HEK293 (cell line): ENCODE results near the gene FEM1A.
A peak's percentile ranks its signal among the peaks of the same experiment; 100 is the strongest.

ENCODE experiments used
- CTCF ChIA-PET: fragments of 350-600 bp; formaldehyde crosslinking; extraction: SDS; loops from one replicate; lab custom pipeline; 2021; ENCODE audit warnings: antibody characterized with exemption; lab: Yijun Ruan, JAX
- POLR2A ChIA-PET: fragments of 300-600 bp; formaldehyde crosslinking; extraction: SDS; loops from one replicate; lab custom pipeline; 2020; ENCODE audit warnings: antibody characterized with exemption, inconsistent platforms; lab: Yijun Ruan, JAX
- H3K27ac ChIP-seq: fragments of 200-500 bp; sonication (Bioruptor generic); 2 replicates; pipeline ENCODE4 v1.5.1; 2014; ENCODE audit warnings: low read depth, low read length, control low read depth, inconsistent platforms; ENCODE audit errors: extremely low read depth
- H3K36me3 ChIP-seq, 2 experiments: fragments of 200-500 bp in 1 of 2; sonication (Bioruptor generic) in 1 of 2; 1 replicate in 1 of 2; 2 replicates in 1 of 2; pipeline ENCODE4 v1.5.1; 2014 to 2017; ENCODE audit warnings: inconsistent platforms in 2 of 2, low read length in 2 of 2; ENCODE audit not compliant: control insufficient read depth in 2 of 2, insufficient read depth in 1 of 2
- H3K4me1 ChIP-seq: fragments of 200-500 bp; sonication (Bioruptor generic); 2 replicates; pipeline ENCODE4 v1.5.1; 2014; ENCODE audit warnings: mild to moderate bottlenecking, low read length, inconsistent platforms; ENCODE audit not compliant: control insufficient read depth, insufficient read depth
- H3K4me3 ChIP-seq: 2 replicates; pipeline ENCODE4 v1.5.1; 2011; ENCODE audit warnings: low read depth, mild to moderate bottlenecking, control low read depth, low read length, moderate library complexity
- H3K9me3 ChIP-seq: fragments of 200-500 bp; sonication (Bioruptor generic); 2 replicates; pipeline ENCODE4 v1.5.1; 2014; ENCODE audit warnings: low read depth, low read length, inconsistent platforms; ENCODE audit not compliant: control insufficient read depth, insufficient read depth
- ATF2 ChIP-seq: fragments of 450-650 bp; formaldehyde crosslinking; IDR thresholded peaks from 2 replicates; pipeline ENCODE4 v1.5.1; 2016; ENCODE audit warnings: missing biosample characterization, missing genetic modification characterization, low read depth
- IKZF3 ChIP-seq: fragments of 450-650 bp; IDR thresholded peaks from 2 replicates; pipeline ENCODE4 v1.5.0; 2018; ENCODE audit warnings: missing biosample characterization, mild to moderate bottlenecking, missing genetic modification characterization, moderate library complexity
- KLF9 ChIP-seq: fragments of 450-650 bp; formaldehyde crosslinking; IDR thresholded peaks from 2 replicates; pipeline ENCODE4 v1.5.1; 2016; ENCODE audit warnings: missing biosample characterization, missing genetic modification characterization, low read depth
- OVOL3 ChIP-seq: fragments of 450-650 bp; formaldehyde crosslinking; IDR thresholded peaks from 2 replicates; pipeline ENCODE4 v1.5.1; 2016; ENCODE audit warnings: missing biosample characterization, missing genetic modification characterization
- SCRT1 ChIP-seq: fragments of 450-650 bp; formaldehyde crosslinking; IDR thresholded peaks from 2 replicates; pipeline ENCODE4 v1.5.1; 2016; ENCODE audit warnings: missing biosample characterization, missing genetic modification characterization, borderline replicate concordance
- SP2 ChIP-seq: fragments of 450-650 bp; formaldehyde crosslinking; IDR thresholded peaks from 2 replicates; pipeline ENCODE4 v1.5.1; 2016; ENCODE audit warnings: missing biosample characterization, missing genetic modification characterization
- SP7 ChIP-seq: fragments of 450-650 bp; formaldehyde crosslinking; IDR thresholded peaks from 2 replicates; pipeline ENCODE4 v1.5.1; 2016; ENCODE audit warnings: missing biosample characterization, missing genetic modification characterization
- YY1 ChIP-seq: fragments of 450-650 bp; formaldehyde crosslinking; IDR thresholded peaks from 2 replicates; pipeline ENCODE4 v1.5.1; 2018; ENCODE audit warnings: missing biosample characterization, missing genetic modification characterization
- ZBTB20 ChIP-seq: fragments of 450-650 bp; formaldehyde crosslinking; IDR thresholded peaks from 2 replicates; pipeline ENCODE4 v1.5.1; 2016; ENCODE audit warnings: missing biosample characterization, missing genetic modification characterization
- ZBTB6 ChIP-seq: fragments of 450-650 bp; formaldehyde crosslinking; IDR thresholded peaks from 2 replicates; pipeline ENCODE4 v1.5.1; 2017; ENCODE audit warnings: missing biosample characterization, missing genetic modification characterization
- ZNF24 ChIP-seq: fragments of 450-650 bp; formaldehyde crosslinking; IDR thresholded peaks from 2 replicates; pipeline ENCODE4 v1.5.1; 2016; ENCODE audit warnings: missing biosample characterization, missing genetic modification characterization
- ZNF335 ChIP-seq: fragments of 450-650 bp; formaldehyde crosslinking; conservative IDR thresholded peaks from 2 replicates; pipeline ENCODE4 v1.5.1; 2016; ENCODE audit warnings: missing biosample characterization, missing genetic modification characterization
- ZNF391 ChIP-seq: fragments of 450-650 bp; formaldehyde crosslinking; IDR thresholded peaks from 2 replicates; pipeline ENCODE4 v1.5.1; 2016; ENCODE audit warnings: low read depth, missing biosample characterization, missing genetic modification characterization, borderline replicate concordance
- ZNF561 ChIP-seq: fragments of 450-650 bp; IDR thresholded peaks from 2 replicates; pipeline ENCODE4 v1.5.1; 2018; ENCODE audit warnings: missing biosample characterization, missing genetic modification characterization, borderline replicate concordance
- ZNF629 ChIP-seq: fragments of 450-650 bp; formaldehyde crosslinking; IDR thresholded peaks from 2 replicates; pipeline ENCODE4 v1.5.1; 2017; ENCODE audit warnings: missing biosample characterization, missing genetic modification characterization
- ZNF76 ChIP-seq: fragments of 450-650 bp; formaldehyde crosslinking; IDR thresholded peaks from 2 replicates; pipeline ENCODE4; 2016; ENCODE audit warnings: low read depth, missing biosample characterization, missing genetic modification characterization, borderline replicate concordance
- ZNF785 ChIP-seq: fragments of 450-650 bp; formaldehyde crosslinking; IDR thresholded peaks from 2 replicates; pipeline ENCODE4 v1.5.1; 2016; ENCODE audit warnings: missing biosample characterization, missing genetic modification characterization
- ZSCAN16 ChIP-seq: fragments of 450-650 bp; formaldehyde crosslinking; IDR thresholded peaks from 2 replicates; pipeline ENCODE4 v1.5.1; 2016; ENCODE audit warnings: missing biosample characterization, missing genetic modification characterization
- TF ChIP-seq, protein P1 (sequence below): fragments of 450-650 bp; formaldehyde crosslinking; conservative IDR thresholded peaks from 2 replicates; pipeline ENCODE4 v1.5.1; 2016; ENCODE audit warnings: low read depth, missing biosample characterization, missing genetic modification characterization
- TF ChIP-seq, protein P2 (sequence below): fragments of 450-650 bp; formaldehyde crosslinking; conservative IDR thresholded peaks from 2 replicates; pipeline ENCODE4 v1.5.1; 2016; ENCODE audit warnings: low read depth, missing biosample characterization, missing genetic modification characterization

Gene FEM1A

GRCh38 chr19:4814625-4815425, 23.3 kb downstream of the FEM1A start (continued):
- TF ChIP-seq ZBTB6 (tag by site-specific recombination) (no peak), ZNF24 (tag by site-specific recombination) (peak; percentile 100)

DNA sequence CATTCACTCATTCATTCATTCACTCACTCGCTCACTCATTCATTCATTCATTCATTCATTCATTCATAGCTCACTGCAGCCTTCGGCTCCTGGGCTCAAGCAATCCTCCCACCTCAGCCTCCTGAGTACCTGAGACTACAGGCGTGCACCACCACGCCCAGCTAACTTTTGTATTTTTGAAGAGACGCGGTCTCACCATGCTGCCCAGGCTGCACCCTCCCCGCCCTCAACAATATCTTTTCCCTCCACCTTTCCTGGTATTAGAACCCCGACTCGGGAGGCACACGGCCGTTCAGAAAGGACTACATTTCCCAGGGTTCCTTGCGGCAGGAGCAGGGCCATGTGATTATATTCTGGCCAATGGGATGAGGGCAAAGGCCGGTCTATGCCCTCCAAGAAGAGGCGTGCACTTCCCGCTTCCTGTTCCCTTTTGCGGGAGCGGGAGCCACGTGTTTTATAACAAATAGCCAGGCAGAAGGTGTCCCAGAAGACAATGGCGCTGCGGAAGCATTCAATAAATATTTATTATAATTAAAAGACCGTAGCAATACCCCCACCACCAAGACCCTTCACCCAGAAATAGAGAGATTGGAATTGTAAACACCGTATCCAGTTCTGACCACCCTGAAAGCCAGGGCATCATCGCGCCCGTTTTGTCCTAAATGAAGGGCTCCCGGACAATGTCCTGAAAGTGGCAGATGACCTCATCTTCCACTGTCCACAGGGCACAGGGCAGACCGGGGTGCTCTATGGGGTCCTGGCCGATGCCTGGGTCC, 24.1 kb downstream of the FEM1A start:
- POLR2A ChIA-PET = interaction anchor here (0.6 kb wide), 1 partner anchor 218 kb away, joined by 6 read pairs; no protein-coding TSS in a partner anchor
- Histone ChIP-seq H3K9me3 (no peaks in the 10 kb centered on the region), H3K4me1 (no peaks in the 10 kb centered on the region), H3K4me3 (no peak overlapping the region), H3K27ac (no peak overlapping the region), H3K36me3 (peaks cover 0 to 13% of the 10 kb centered on the region in 2 experiments; a peak in 2 of 3 replicates)
- CTCF ChIA-PET = interaction anchor here (0.5 to 2.0 kb wide), 3 partner anchors 36 to 217 kb away, joined by 3 to 15 read pairs (median 3); no protein-coding TSS in a partner anchor
- TF ChIP-seq ZNF561 (tag by site-specific recombination) = peak; percentile 71; the same call in 1 of the 2 replicates
- TF ChIP-seq, protein P1, sequence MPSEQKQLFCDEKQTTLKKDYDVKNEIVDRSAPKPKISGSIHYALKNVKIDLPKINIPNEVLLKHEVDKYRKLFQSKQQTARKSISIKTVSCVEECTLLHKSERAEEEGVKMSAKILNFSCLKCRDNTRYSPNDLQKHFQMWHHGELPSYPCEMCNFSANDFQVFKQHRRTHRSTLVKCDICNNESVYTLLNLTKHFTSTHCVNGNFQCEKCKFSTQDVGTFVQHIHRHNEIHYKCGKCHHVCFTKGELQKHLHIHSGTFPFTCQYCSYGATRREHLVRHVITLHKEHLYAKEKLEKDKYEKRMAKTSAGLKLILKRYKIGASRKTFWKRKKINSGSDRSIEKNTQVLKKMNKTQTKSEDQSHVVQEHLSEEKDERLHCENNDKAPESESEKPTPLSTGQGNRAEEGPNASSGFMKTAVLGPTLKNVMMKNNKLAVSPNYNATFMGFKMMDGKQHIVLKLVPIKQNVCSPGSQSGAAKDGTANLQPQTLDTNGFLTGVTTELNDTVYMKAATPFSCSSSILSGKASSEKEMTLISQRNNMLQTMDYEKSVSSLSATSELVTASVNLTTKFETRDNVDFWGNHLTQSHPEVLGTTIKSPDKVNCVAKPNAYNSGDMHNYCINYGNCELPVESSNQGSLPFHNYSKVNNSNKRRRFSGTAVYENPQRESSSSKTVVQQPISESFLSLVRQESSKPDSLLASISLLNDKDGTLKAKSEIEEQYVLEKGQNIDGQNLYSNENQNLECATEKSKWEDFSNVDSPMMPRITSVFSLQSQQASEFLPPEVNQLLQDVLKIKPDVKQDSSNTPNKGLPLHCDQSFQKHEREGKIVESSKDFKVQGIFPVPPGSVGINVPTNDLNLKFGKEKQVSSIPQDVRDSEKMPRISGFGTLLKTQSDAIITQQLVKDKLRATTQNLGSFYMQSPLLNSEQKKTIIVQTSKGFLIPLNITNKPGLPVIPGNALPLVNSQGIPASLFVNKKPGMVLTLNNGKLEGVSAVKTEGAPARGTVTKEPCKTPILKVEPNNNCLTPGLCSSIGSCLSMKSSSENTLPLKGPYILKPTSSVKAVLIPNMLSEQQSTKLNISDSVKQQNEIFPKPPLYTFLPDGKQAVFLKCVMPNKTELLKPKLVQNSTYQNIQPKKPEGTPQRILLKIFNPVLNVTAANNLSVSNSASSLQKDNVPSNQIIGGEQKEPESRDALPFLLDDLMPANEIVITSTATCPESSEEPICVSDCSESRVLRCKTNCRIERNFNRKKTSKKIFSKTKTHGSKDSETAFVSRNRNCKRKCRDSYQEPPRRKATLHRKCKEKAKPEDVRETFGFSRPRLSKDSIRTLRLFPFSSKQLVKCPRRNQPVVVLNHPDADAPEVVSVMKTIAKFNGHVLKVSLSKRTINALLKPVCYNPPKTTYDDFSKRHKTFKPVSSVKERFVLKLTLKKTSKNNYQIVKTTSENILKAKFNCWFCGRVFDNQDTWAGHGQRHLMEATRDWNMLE = peak; percentile 75
- TF ChIP-seq ZBTB20 = peak; percentile 30; the same call in 1 of the 2 replicates
- 0 out of 2 replicates have a peak, but pooled peaks have one; percentile 11 for TF ChIP-seq OVOL3 (tag by site-specific recombination)
- no peak for TF ChIP-seq SCRT1
- TF ChIP-seq ZNF785 (tag by site-specific recombination) = 0 out of 2 replicates have a peak, but pooled peaks have one; percentile 9
- peak; percentile 71 for TF ChIP-seq ZNF335 (tag by site-specific recombination)
- TF ChIP-seq ZNF391 (tag by site-specific recombination) = no peak
- peak; percentile 41; the same call in 1 of the 2 replicates for TF ChIP-seq ATF2
- TF ChIP-seq, protein P2, sequence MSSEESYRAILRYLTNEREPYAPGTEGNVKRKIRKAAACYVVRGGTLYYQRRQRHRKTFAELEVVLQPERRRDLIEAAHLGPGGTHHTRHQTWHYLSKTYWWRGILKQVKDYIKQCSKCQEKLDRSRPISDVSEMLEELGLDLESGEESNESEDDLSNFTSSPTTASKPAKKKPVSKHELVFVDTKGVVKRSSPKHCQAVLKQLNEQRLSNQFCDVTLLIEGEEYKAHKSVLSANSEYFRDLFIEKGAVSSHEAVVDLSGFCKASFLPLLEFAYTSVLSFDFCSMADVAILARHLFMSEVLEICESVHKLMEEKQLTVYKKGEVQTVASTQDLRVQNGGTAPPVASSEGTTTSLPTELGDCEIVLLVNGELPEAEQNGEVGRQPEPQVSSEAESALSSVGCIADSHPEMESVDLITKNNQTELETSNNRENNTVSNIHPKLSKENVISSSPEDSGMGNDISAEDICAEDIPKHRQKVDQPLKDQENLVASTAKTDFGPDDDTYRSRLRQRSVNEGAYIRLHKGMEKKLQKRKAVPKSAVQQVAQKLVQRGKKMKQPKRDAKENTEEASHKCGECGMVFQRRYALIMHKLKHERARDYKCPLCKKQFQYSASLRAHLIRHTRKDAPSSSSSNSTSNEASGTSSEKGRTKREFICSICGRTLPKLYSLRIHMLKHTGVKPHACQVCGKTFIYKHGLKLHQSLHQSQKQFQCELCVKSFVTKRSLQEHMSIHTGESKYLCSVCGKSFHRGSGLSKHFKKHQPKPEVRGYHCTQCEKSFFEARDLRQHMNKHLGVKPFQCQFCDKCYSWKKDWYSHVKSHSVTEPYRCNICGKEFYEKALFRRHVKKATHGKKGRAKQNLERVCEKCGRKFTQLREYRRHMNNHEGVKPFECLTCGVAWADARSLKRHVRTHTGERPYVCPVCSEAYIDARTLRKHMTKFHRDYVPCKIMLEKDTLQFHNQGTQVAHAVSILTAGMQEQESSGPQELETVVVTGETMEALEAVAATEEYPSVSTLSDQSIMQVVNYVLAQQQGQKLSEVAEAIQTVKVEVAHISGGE (tag by site-specific recombination) = peak; percentile 49
- peak; percentile 12; the same call in 1 of the 2 replicates for TF ChIP-seq ZNF629 (tag by site-specific recombination)
- TF ChIP-seq SP7 (tag by site-specific recombination) = peak; percentile 16; the same call in 1 of the 2 replicates
- TF ChIP-seq ZSCAN16 (tag by site-specific recombination) = no peak; the same call in 1 of the 2 replicates
- peak; percentile 88 for TF ChIP-seq SP2 (tag by site-specific recombination)
- TF ChIP-seq YY1 (tag by site-specific recombination) = peak; percentile 30; the same call in 1 of the 2 replicates
- TF ChIP-seq ZNF76 = peak; percentile 92
- peak; percentile 82 for TF ChIP-seq IKZF3
- peak; percentile 65 for TF ChIP-seq KLF9
